SK-N-SH (cell line): Measurements from ENCODE around the gene SEMA4D. TPM values are rescaled to one million over a fixed set of nuclear protein-coding genes. Genes with fewer than 3 reads are reported as not detected.

Experiments
- CTCF ChIA-PET: fragments of 300-600, 350-600 bp; formaldehyde crosslinking; extraction: SDS; loops from one replicate; lab custom pipeline; 2021; lab: Yijun Ruan, JAX
- POLR2A ChIA-PET: fragments of 350-600 bp; sonication (Branson Sonifier 250); formaldehyde crosslinking; extraction: SDS; loops from one replicate; lab custom pipeline; 2020; ENCODE audit warnings: antibody characterized with exemption, inconsistent platforms; lab: Yijun Ruan, JAX
- DNase-seq: peaks from one replicate; pipeline ENCODE4 v3.0.0; 2012
- H2AFZ ChIP-seq: fragments of 200-600 bp; sonication (generic); 2 replicates; pipeline ENCODE4 v1.8.1; 2016; ENCODE audit warnings: antibody characterized with exemption, mild to moderate bottlenecking, low read depth
- H3F3A ChIP-seq: fragments of 200-600 bp; sonication (generic); replicated peaks from 2 replicates; pipeline ENCODE3; 2016; ENCODE audit warnings: antibody characterized with exemption, mild to moderate bottlenecking; ENCODE audit not compliant: insufficient read depth
- H3K27ac ChIP-seq, 2 experiments: fragments of 200-500 bp in 1 of 2; fragments of 200-600 bp in 1 of 2; sonication (Bioruptor generic) in 1 of 2; sonication (generic), shearing (Covaris generic) in 1 of 2; 2 replicates each; pipeline versions ENCODE4 v1.5.1 to v1.6.1; 2014 to 2016; ENCODE audit warnings: low read depth in 2 of 2, inconsistent platforms in 1 of 2, low read length in 1 of 2, mild to moderate bottlenecking in 1 of 2, mixed read lengths in 1 of 2
- H3K27me3 ChIP-seq: fragments of 200-600 bp; sonication (generic), shearing (Covaris generic); 2 replicates; pipeline ENCODE4 v1.6.1; 2016; ENCODE audit warnings: mixed run types; ENCODE audit not compliant: insufficient read depth
- H3K36me3 ChIP-seq, 2 experiments: fragments of 200-500 bp in 1 of 2; fragments of 200-600 bp in 1 of 2; sonication (Bioruptor generic) in 1 of 2; sonication (generic) in 1 of 2; replicated peaks in 1 of 2; 2 replicates each; pipeline versions ENCODE3 to v1.5.1; 2014 to 2016; ENCODE audit warnings: low read length in 1 of 2, mild to moderate bottlenecking in 1 of 2; ENCODE audit not compliant: insufficient read depth in 2 of 2, control insufficient read depth in 1 of 2
- H3K4me1 ChIP-seq, 2 experiments: fragments of 200-500 bp in 1 of 2; fragments of 200-600 bp in 1 of 2; sonication (Bioruptor generic) in 1 of 2; sonication (generic), shearing (Covaris generic) in 1 of 2; 2 replicates each; pipeline versions ENCODE4 v1.5.1 to v1.6.1; 2014 to 2016; ENCODE audit warnings: low read depth in 1 of 2, low read length in 1 of 2, mixed run types in 1 of 2; ENCODE audit not compliant: insufficient read depth in 2 of 2, control insufficient read depth in 1 of 2
- H3K4me2 ChIP-seq: fragments of 200-600 bp; sonication (generic), shearing (Covaris generic); 2 replicates; pipeline ENCODE4 v1.6.1; 2017; ENCODE audit warnings: mixed run types
- H3K4me3 ChIP-seq, 2 experiments: fragments of 200-500 bp in 1 of 2; fragments of 200-600 bp in 1 of 2; sonication (Bioruptor generic) in 1 of 2; sonication (generic), shearing (Covaris generic) in 1 of 2; 2 replicates each; pipeline versions ENCODE4 v1.5.1 to v1.8.1; 2014 to 2016; ENCODE audit warnings: low read depth in 2 of 2, inconsistent platforms in 1 of 2, low read length in 1 of 2, mild to moderate bottlenecking in 1 of 2, mixed read lengths in 1 of 2, moderate library complexity in 1 of 2
- H3K79me2 ChIP-seq: fragments of 200-600 bp; sonication (generic); 2 replicates; pipeline ENCODE4 v1.8.1; 2017; ENCODE audit warnings: mild to moderate bottlenecking; ENCODE audit not compliant: insufficient read depth
- H3K9ac ChIP-seq: fragments of 200-600 bp; sonication (generic); 2 replicates; pipeline ENCODE4 v1.6.1; 2017; ENCODE audit warnings: mixed run types
- H3K9me2 ChIP-seq: fragments of 200-600 bp; sonication (generic); 2 replicates; pipeline ENCODE4 v1.6.1; 2017; ENCODE audit warnings: mixed run types
- H3K9me3 ChIP-seq: fragments of 200-600 bp; sonication (generic); 2 replicates; pipeline ENCODE4 v1.6.1; 2017; ENCODE audit warnings: mixed run types, mild to moderate bottlenecking, moderate library complexity
- H4K20me1 ChIP-seq: fragments of 200-600 bp; sonication (generic); 2 replicates; pipeline ENCODE4 v1.6.1; 2017; ENCODE audit warnings: mild to moderate bottlenecking, mixed run types; ENCODE audit not compliant: insufficient read depth
- CHD2 ChIP-seq: fragments of 150-350 bp; IDR thresholded peaks from 2 replicates; pipeline ENCODE4 v1.6.1; 2018; ENCODE audit warnings: low read length; ENCODE audit not compliant: partially characterized antibody
- CTCF ChIP-seq: fragments of 200-600 bp; sonication (generic); IDR thresholded peaks from 2 replicates; pipeline ENCODE4 v1.6.1; 2017; ENCODE audit warnings: antibody characterized with exemption, mild to moderate bottlenecking, moderate library complexity
- ELF1 ChIP-seq: IDR thresholded peaks from 2 replicates; pipeline ENCODE4 v1.4.0; 2012
- EZH2phosphoT487 ChIP-seq: fragments of 200-600 bp; sonication (generic); IDR thresholded peaks from 2 replicates; pipeline ENCODE4 v1.6.1; 2017; ENCODE audit warnings: low read depth, mixed run types, mild to moderate bottlenecking, antibody characterized with exemption, moderate library complexity, borderline replicate concordance
- FOSL2 ChIP-seq: IDR thresholded peaks from 2 replicates; pipeline ENCODE4 v1.4.0; 2012; ENCODE audit warnings: low read depth, mild to moderate bottlenecking, moderate library complexity, borderline replicate concordance
- GATA2 ChIP-seq: sonication (generic); formaldehyde crosslinking; IDR thresholded peaks from 2 replicates; pipeline ENCODE4 v1.5.0; 2020; ENCODE audit warnings: mild to moderate bottlenecking, missing genetic modification reagents
- JUND ChIP-seq: IDR thresholded peaks from 2 replicates; pipeline ENCODE4 v1.4.0; 2012
- MEF2A ChIP-seq: IDR thresholded peaks from 2 replicates; pipeline ENCODE4 v1.4.0; 2012; ENCODE audit warnings: low read depth, borderline replicate concordance
- MXI1 ChIP-seq: IDR thresholded peaks from 2 replicates; pipeline ENCODE4 v1.6.1; 2012; ENCODE audit warnings: mild to moderate bottlenecking, low read depth, low read length, improper control_type of control experiment
- RAD21 ChIP-seq: IDR thresholded peaks from 2 replicates; pipeline ENCODE4 v1.6.1; 2012; ENCODE audit warnings: mild to moderate bottlenecking, low read length
- SMC3 ChIP-seq: IDR thresholded peaks from 2 replicates; pipeline ENCODE4 v1.6.1; 2012; ENCODE audit warnings: low read depth, low read length, improper control_type of control experiment
- TAF1 ChIP-seq: IDR thresholded peaks from 2 replicates; pipeline ENCODE4 v1.6.1; 2012; ENCODE audit warnings: low read depth, mild to moderate bottlenecking, low read length, moderate library complexity, borderline replicate concordance
- TCF12 ChIP-seq: IDR thresholded peaks from 2 replicates; pipeline ENCODE4 v1.4.0; 2012
- USF1 ChIP-seq: IDR thresholded peaks from 2 replicates; pipeline ENCODE4 v1.4.0; 2012; ENCODE audit warnings: low read depth, borderline replicate concordance
- YY1 ChIP-seq: IDR thresholded peaks from 2 replicates; pipeline ENCODE4 v1.4.0; 2012; ENCODE audit warnings: low read depth, mild to moderate bottlenecking
- WGBS: methylation state at CpG from one replicate; pipeline ENCODE4 v1.1.6; 2017; ENCODE audit warnings: low lambda C conversion rate; 5-methylcytosine and 5-hydroxymethylcytosine counted together
- polyA plus RNA-seq, 3 experiments: library from polyadenylated mRNA; depleted of rRNA; stranded (reverse); fragments of >200 nt; gene quantifications; 2 replicates each; pipeline ENCODE4 v1.2.3, GENCODE V29; 2012
- TF ChIP-seq, protein P1 (sequence below): IDR thresholded peaks from 2 replicates; pipeline ENCODE4 v1.4.0; 2012; ENCODE audit warnings: low read depth, borderline replicate concordance
- TF ChIP-seq, protein P2 (sequence below): fragments of 150-350 bp; IDR thresholded peaks from 2 replicates; pipeline ENCODE4 v1.6.1; 2017; ENCODE audit warnings: antibody characterized with exemption, low read length, low read depth, borderline replicate concordance

SEMA4D gene
- polyA plus RNA-seq, 1 of the 3 experiments (the other 2 are of a cell fraction) = 4.8 TPM

DNA sequence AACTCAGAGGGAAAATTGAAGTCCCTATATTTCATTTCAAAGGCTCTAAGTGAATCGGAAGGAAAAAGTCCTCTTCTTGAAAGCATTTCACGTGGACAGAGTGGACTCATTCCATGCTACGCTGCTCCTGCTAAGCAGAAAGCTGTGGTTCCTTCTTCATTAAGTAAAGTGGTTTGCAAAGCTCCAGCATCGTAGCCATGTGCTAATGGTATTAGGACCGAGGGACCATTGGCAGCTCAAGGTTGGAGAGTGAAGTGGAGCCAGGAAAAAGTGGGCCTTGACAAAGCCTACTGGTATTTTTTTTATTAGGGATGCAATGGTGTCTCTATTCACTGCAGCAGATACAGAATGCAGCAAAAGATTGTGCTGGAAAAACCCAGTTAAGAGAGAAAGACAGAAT, 16.4 kb upstream of the SEMA4D start:
- no peaks in the 10 kb centered on the region for H3K36me3 ChIP-seq
- ChIA-PET CTCF (interaction anchor here (0.9 kb wide), 1 partner anchor 11 kb away, joined by 3 read pairs; no protein-coding TSS in a partner anchor), POLR2A (no interaction called here)
- no peaks in the 10 kb centered on the region for H4K20me1 ChIP-seq
- H3K9ac ChIP-seq = no peak overlapping the region
- no peak overlapping the region for H3K4me3 ChIP-seq
- no peak overlapping the region for H2AFZ ChIP-seq
- H3K9me3 ChIP-seq = no peaks in the 10 kb centered on the region
- no peaks in the 10 kb centered on the region; the same call in 1 of the 2 replicates for H3K27me3 ChIP-seq
- peaks cover 0 to 5% of the 10 kb centered on the region in 2 experiments; a peak in 1 of 4 replicates for H3K4me1 ChIP-seq
- TF ChIP-seq TCF12 = no peak
- no peak for TF ChIP-seq YY1
- no peak for TF ChIP-seq TAF1
- no peak for DNase-seq
- WGBS = 60% methylated on average over 5 of the region's 5 CpGs
- no peak overlapping the region for H3K27ac ChIP-seq
- no peaks in the 10 kb centered on the region for H3K9me2 ChIP-seq
- no peaks in the 10 kb centered on the region for H3F3A ChIP-seq
- H3K79me2 ChIP-seq = no peaks in the 10 kb centered on the region
- no peak overlapping the region for H3K4me2 ChIP-seq

- H3K9me3 ChIP-seq = no peaks in the 10 kb centered on the region
- no peak overlapping the region for H2AFZ ChIP-seq
- H3K79me2 ChIP-seq = no peaks in the 10 kb centered on the region
- no peak overlapping the region for H3K4me2 ChIP-seq
- no peak overlapping the region for H3K27ac ChIP-seq
- H3K9ac ChIP-seq = no peak overlapping the region
- H3K36me3 ChIP-seq = no peaks in the 10 kb centered on the region
- no peaks in the 10 kb centered on the region; the same call in 1 of the 2 replicates for H3K27me3 ChIP-seq
- H3K9me2 ChIP-seq = no peaks in the 10 kb centered on the region
- WGBS = 47% methylated on average over 3 of the region's 3 CpGs
- H3F3A ChIP-seq = no peaks in the 10 kb centered on the region
- no peak overlapping the region for H3K4me3 ChIP-seq
- CTCF ChIA-PET = interaction anchor here (0.9 kb wide), 1 partner anchor 10 kb away, joined by 3 read pairs; no protein-coding TSS in a partner anchor
- peaks cover 0 to 5% of the 10 kb centered on the region in 2 experiments; a peak in 1 of 4 replicates for H3K4me1 ChIP-seq
- POLR2A ChIA-PET = no interaction called here
- H4K20me1 ChIP-seq = no peaks in the 10 kb centered on the region
- no peak for TF ChIP-seq MEF2A
- TF ChIP-seq CTCF = no peak
- TF ChIP-seq EZH2phosphoT487 = no peak
- no peak for TF ChIP-seq GATA2 (CRISPR knock-in tag)
- no peak for TF ChIP-seq USF1
- TF ChIP-seq, protein P1, sequence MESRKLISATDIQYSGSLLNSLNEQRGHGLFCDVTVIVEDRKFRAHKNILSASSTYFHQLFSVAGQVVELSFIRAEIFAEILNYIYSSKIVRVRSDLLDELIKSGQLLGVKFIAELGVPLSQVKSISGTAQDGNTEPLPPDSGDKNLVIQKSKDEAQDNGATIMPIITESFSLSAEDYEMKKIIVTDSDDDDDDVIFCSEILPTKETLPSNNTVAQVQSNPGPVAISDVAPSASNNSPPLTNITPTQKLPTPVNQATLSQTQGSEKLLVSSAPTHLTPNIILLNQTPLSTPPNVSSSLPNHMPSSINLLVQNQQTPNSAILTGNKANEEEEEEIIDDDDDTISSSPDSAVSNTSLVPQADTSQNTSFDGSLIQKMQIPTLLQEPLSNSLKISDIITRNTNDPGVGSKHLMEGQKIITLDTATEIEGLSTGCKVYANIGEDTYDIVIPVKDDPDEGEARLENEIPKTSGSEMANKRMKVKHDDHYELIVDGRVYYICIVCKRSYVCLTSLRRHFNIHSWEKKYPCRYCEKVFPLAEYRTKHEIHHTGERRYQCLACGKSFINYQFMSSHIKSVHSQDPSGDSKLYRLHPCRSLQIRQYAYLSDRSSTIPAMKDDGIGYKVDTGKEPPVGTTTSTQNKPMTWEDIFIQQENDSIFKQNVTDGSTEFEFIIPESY = no peak
- no peak for TF ChIP-seq FOSL2
- no peak for TF ChIP-seq MXI1
- TF ChIP-seq TCF12 = no peak
- no peak for TF ChIP-seq TAF1
- TF ChIP-seq, protein P2, sequence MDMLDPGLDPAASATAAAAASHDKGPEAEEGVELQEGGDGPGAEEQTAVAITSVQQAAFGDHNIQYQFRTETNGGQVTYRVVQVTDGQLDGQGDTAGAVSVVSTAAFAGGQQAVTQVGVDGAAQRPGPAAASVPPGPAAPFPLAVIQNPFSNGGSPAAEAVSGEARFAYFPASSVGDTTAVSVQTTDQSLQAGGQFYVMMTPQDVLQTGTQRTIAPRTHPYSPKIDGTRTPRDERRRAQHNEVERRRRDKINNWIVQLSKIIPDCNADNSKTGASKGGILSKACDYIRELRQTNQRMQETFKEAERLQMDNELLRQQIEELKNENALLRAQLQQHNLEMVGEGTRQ = no peak
- no peak for TF ChIP-seq JUND
- no peak for TF ChIP-seq CHD2
- TF ChIP-seq ELF1 = no peak
- no peak for TF ChIP-seq RAD21
- no peak for TF ChIP-seq SMC3
- DNase-seq = no peak
Observed at GRCh38 chr9:89513837-89514236, 15.9 kb upstream of the SEMA4D start.
